Neutrophil (primary cell): ENCODE measurements around the gene TOPBP1.

Source experiments
- H3K27ac ChIP-seq: fragments of 200-600 bp; sonication (generic); 2 replicates; pipeline ENCODE4 v1.5.1; 2016; ENCODE audit warnings: mild to moderate bottlenecking, moderate library complexity
- H3K27me3 ChIP-seq: fragments of 200-600 bp; sonication (generic); 2 replicates; pipeline ENCODE4 v1.6.0; 2016; ENCODE audit warnings: mild to moderate bottlenecking
- H3K36me3 ChIP-seq: fragments of 200-600 bp; sonication (generic); 2 replicates; pipeline ENCODE4 v1.5.1; 2017
- H3K4me1 ChIP-seq, 2 experiments: fragments of 200-600 bp in 1 of 2; sonication (generic) in 1 of 2; 1 replicate in 1 of 2; 2 replicates in 1 of 2; pipeline versions ENCODE4 v1.5.1 to v1.6.1; 2013 to 2016; ENCODE audit warnings: low read depth in 1 of 2, low read length in 1 of 2, mild to moderate bottlenecking in 1 of 2, moderate library complexity in 1 of 2; ENCODE audit not compliant: control insufficient read depth in 1 of 2, insufficient read depth in 1 of 2
- H3K4me3 ChIP-seq, 2 experiments: fragments of 200-600 bp in 1 of 2; sonication (generic) in 1 of 2; 1 replicate in 1 of 2; 2 replicates in 1 of 2; pipeline ENCODE4 v1.5.1; 2013 to 2016; ENCODE audit warnings: low read depth in 1 of 2, low read length in 1 of 2, mild to moderate bottlenecking in 1 of 2, moderate library complexity in 1 of 2
- H3K9me3 ChIP-seq: fragments of 200-600 bp; sonication (generic); 2 replicates; pipeline ENCODE4 v1.5.1; 2016
- CTCF ChIP-seq: fragments of 200-600 bp; sonication (generic); IDR thresholded peaks from 2 replicates; pipeline ENCODE4 v1.5.1; 2016; ENCODE audit warnings: antibody characterized with exemption

TOPBP1 gene

GRCh38 chr3:133641254-133641653 is 20.5 kb downstream of the TOPBP1 start:
- H3K27ac ChIP-seq = no peak overlapping the region
- no peaks in the 10 kb centered on the region for H3K27me3 ChIP-seq
- H3K36me3 ChIP-seq = peaks cover 97% of the 10 kb centered on the region
- no peak overlapping the region for H3K4me3 ChIP-seq
- no peaks in the 10 kb centered on the region for H3K9me3 ChIP-seq
- TF ChIP-seq CTCF = no peak
- no peaks in the 10 kb centered on the region for H3K4me1 ChIP-seq

- Histone ChIP-seq H3K27me3 (no peaks in the 10 kb centered on the region), H3K9me3 (no peaks in the 10 kb centered on the region), H3K4me1 (no peaks in the 10 kb centered on the region), H3K36me3 (peaks cover 92% of the 10 kb centered on the region), H3K4me3 (no peak overlapping the region), H3K27ac (no peak overlapping the region)
- no peak for TF ChIP-seq CTCF
Observed at GRCh38 chr3:133633439-133633838, 28.3 kb downstream of the TOPBP1 start.

- H3K4me1 ChIP-seq = no peaks in the 10 kb centered on the region
- H3K36me3 ChIP-seq = peaks cover 96% of the 10 kb centered on the region
- H3K4me3 ChIP-seq = no peak overlapping the region
- no peak overlapping the region for H3K27ac ChIP-seq
- no peaks in the 10 kb centered on the region for H3K27me3 ChIP-seq
- TF ChIP-seq CTCF = no peak
- H3K9me3 ChIP-seq = no peaks in the 10 kb centered on the region
Observed at GRCh38 chr3:133629146-133629545, 32.6 kb downstream of the TOPBP1 start.

- TF ChIP-seq CTCF = no peak
- Histone ChIP-seq H3K36me3 (peaks cover 96% of the 10 kb centered on the region), H3K4me1 (no peaks in the 10 kb centered on the region), H3K27ac (no peak overlapping the region), H3K27me3 (no peaks in the 10 kb centered on the region), H3K4me3 (no peak overlapping the region), H3K9me3 (no peaks in the 10 kb centered on the region)
Observed at GRCh38 chr3:133627789-133628188, 34.0 kb downstream of the TOPBP1 start.

GRCh38 chr3:133620066-133620784 is 41.5 kb downstream of the TOPBP1 start:
- TF ChIP-seq CTCF = no peak
- Histone ChIP-seq H3K4me3 (no peak overlapping the region), H3K27me3 (no peaks in the 10 kb centered on the region), H3K27ac (peak overlapping the region; percentile 4), H3K9me3 (no peaks in the 10 kb centered on the region), H3K36me3 (peaks cover 97% of the 10 kb centered on the region), H3K4me1 (no peaks in the 10 kb centered on the region)
